Hepatocyte (in vitro differentiated cells): ENCODE results near the gene FLRT2.

Experiments
- EZH2 ChIP-seq: fragments of 200-600 bp; sonication (generic); IDR thresholded peaks from 2 replicates; pipeline ENCODE4 v1.6.1; 2016; ENCODE audit warnings: antibody characterized with exemption, mild to moderate bottlenecking, borderline replicate concordance
- TF ChIP-seq, protein P1 (sequence below): fragments of 200-600 bp; sonication (generic); IDR thresholded peaks from 2 replicates; pipeline ENCODE4 v1.5.1; 2016; ENCODE audit warnings: antibody characterized with exemption, mild to moderate bottlenecking; ENCODE audit not compliant: poor library complexity

DNA sequence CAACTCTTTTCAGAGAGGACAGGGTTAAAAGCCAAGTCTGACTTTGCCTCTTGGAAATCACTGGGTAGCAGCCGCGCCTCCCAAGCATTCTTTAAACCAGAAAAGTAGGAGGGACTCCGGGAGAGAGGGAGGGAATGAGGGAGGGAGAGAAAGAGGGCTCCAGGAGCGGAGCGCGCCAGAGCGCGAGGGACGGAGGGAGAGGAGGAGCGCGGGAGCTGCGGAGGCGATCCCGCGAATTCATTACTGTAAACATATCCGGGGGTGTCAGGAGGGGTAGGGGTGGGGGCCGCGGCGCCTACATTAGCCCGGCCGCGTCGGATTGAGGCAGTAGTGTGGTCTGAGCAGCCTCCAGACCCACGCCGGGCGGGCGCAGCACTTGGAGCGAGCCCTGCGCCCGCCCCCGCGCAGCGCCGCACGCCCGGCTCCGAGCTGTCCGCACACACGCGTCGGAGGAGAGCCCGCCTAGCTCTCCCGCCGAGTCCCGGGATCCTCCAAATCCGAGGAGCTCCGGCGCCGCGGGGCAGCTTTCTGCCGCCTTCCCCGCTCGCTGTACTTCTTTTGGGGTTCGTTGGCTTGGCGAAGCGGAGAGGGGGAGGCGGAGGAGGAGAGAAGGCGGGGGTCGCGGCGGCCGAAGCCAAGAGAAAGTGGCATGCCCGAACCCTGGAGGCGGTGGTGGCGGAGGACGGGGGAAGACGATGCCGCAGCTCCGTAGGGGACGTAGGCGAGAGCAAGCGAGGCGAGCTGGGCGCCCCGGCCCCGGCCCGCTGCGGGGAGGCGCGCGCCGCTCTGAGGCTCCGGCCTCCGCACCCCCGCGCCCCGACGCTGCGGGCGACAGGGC lies 3.3 kb downstream of the FLRT2 start:
- TF ChIP-seq, protein P1, sequence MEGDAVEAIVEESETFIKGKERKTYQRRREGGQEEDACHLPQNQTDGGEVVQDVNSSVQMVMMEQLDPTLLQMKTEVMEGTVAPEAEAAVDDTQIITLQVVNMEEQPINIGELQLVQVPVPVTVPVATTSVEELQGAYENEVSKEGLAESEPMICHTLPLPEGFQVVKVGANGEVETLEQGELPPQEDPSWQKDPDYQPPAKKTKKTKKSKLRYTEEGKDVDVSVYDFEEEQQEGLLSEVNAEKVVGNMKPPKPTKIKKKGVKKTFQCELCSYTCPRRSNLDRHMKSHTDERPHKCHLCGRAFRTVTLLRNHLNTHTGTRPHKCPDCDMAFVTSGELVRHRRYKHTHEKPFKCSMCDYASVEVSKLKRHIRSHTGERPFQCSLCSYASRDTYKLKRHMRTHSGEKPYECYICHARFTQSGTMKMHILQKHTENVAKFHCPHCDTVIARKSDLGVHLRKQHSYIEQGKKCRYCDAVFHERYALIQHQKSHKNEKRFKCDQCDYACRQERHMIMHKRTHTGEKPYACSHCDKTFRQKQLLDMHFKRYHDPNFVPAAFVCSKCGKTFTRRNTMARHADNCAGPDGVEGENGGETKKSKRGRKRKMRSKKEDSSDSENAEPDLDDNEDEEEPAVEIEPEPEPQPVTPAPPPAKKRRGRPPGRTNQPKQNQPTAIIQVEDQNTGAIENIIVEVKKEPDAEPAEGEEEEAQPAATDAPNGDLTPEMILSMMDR, result no peak
- no peak for TF ChIP-seq EZH2
